SIG-M5 (cell line): Measurements from ENCODE around the gene C14orf132.

ENCODE experiments used
- DNase-seq: peaks from one replicate; lab custom pipeline; 2025; lab: John Stamatoyannopoulos, UW

Gene C14orf132

GRCh38 chr14:96083667-96084320 lies 44.6 kb downstream of the C14orf132 start:
- no peak for DNase-seq

DNA sequence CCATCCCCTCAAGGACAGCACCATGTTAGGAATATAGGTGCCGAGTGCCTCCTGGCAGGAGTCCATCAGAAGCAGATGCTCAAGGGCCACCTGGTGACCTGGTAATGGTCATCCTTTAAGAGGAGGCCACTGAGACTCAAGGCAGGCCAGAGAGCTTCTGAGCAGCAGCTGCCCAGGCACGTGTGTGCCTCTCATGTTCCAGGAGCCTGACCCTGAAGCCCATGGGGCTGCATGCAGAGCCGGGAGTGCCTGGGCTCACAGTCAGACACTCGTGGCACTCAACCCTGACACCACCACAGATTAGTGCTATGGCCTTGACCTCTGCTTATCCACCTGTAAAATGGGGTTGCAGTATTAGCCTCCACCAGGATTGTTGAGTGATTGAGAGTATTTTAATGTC lies 45.6 kb downstream of the C14orf132 start:
- no peak for DNase-seq

- DNase-seq = no peak
Observed at GRCh38 chr14:96085369-96085768, 46.2 kb downstream of the C14orf132 start.

DNA sequence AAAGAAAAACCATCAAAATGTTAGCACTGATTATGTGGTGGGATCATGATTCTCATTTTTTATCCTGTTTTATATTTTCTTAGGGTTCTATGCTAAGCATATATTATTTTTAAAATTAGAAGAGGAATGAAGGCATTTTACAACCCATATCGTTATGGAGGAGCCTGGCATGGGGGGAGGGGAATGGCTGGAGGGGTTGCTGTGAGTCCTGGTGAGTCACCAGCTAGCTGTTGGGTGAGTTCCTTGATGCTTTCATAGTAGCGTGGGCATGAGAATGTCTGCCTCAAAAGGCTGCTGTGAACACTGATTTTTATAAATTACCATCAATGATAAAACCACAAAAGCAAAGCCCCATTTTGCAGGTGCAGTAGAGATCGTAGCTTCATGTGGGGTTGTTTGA lies 46.9 kb downstream of the C14orf132 start:
- DNase-seq = no peak

DNA sequence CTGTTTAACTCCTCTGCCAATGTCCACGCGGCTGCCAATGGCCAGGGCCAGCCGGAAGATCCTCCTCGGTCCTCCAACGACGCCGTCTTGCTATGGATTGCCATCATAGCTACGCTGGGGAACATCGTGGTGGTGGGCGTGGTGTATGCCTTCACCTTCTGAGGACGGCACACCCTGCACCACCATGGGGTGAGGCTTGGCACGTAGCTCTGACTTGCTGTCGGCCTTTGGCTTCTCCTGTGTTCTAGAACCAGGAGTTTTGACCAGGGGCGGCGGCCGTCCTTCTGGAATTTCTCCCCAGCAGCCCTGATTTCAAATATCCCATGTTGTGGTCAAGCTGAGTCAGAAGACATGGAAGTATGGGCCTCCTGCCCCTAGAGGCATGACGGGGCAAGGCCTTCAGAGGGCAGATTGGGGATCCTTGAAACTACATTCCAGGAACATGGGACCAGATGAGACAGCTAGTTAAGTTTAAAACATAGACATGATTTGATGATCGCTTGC lies 47.5 kb downstream of the C14orf132 start:
- no peak for DNase-seq

DNA sequence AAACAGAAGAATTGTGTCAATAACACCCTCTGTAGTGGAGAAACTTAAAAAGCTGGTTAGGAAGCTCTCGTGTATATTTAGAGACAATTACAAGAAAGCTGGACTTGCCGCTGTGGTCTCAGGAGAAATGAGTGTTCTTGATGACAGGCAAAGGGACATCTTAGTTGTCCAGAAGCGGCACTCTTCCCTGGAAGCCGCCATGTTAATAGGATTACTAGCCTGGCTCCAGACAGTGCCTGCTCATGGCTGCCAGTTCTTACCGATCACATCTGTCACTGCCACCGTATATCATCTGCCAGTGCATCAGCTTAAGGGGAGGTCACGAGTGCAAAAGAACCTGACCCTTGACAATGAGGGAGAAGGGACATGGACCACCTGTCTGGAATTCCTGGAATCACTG lies 48.9 kb downstream of the C14orf132 start:
- no peak for DNase-seq

GRCh38 chr14:96088481-96088880 lies 49.3 kb downstream of the C14orf132 start:
- DNase-seq = no peak

GRCh38 chr14:96088911-96089310 lies 49.7 kb downstream of the C14orf132 start:
- no peak for DNase-seq

GRCh38 chr14:96089401-96089800 lies 50.2 kb downstream of the C14orf132 start:
- no peak for DNase-seq

- no peak for DNase-seq
Observed at GRCh38 chr14:96090441-96091148, 51.4 kb downstream of the C14orf132 start.

GRCh38 chr14:96091149-96091693 lies 52.1 kb downstream of the C14orf132 start:
- no peak for DNase-seq

DNA sequence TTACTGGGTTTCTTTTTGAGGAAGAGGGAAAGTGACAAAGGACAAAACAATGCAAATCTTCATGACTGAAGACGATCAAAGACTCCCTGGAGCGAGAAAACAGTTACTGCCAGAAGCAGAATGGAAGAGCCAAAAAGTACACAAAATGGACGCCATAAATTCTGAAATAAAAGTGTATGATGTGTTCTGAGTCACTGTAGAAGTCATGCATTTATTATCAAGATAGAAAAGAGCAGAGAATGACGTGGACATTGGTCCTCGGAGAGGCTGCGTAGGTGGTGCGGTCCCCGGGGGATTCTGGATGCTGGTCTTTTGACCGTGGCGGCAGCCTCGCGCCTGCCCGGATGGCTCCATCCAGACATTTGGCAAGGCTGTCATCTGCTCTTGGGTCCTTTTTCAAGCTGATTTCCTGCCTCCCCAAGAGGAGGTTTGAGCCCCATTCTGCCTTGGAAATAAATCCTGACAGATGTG lies 52.8 kb downstream of the C14orf132 start:
- no peak for DNase-seq

DNA sequence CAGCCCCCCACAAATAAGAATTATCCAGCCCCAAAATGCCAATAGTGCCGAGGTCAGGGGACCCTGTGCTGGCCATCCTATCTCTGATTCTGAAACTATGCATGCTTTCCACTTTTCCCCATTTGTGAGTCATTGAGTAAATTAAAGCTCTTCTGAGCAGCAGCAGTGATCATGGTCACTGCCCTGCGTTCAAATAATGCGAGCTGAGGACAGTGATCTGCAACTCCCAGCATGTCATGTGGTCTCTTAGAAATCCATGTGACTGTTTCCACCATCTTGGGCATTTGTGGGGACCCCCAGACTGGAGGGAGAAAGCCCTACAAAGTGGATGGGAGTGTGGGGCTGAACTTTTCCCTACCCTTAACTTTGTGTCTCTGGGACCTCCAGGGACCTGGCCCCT lies 53.8 kb downstream of the C14orf132 start:
- no peak for DNase-seq

DNA sequence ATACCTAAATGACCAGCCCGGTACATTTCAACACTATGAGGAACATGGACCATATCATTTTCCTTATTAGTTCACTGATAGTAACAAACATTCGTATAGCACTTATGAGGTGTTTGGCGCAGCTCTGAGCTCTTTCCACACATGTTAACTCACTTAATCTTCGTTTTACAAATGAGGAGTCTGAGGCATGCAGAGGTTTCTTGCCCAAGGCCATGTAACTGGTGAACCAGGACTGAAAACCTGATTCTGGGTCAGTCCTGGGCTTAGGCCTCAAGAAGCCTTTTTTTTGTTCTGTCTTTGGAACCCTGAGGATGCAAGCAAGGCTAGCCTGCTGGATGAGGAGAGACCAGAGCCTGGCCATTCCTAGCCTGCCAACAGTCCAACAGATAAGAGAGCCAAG lies 55.0 kb downstream of the C14orf132 start:
- no peak for DNase-seq

GRCh38 chr14:96094656-96095055 lies 55.5 kb downstream of the C14orf132 start:
- DNase-seq = no peak

DNA sequence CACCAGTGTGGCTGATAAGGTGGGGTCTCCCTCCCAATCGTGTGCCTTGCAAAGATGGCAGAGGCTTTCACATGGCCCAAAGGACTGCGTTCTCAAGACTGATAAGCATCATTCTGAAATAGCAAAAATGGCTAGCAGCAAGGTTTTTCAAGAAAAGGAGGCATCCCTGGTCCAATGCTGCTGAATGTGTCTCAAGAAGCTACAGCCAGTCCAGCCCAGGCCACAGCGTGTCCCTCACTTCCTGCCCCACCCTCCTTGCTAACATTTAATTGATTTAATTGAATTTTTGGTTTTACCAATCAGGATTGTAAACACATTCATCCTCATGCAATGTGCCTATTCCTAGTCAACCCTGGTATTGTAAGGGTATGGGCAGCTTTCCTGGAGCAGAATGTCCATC lies 55.9 kb downstream of the C14orf132 start:
- DNase-seq = no peak

GRCh38 chr14:96095581-96096476 lies 56.7 kb downstream of the C14orf132 start:
- no peak for DNase-seq

GRCh38 chr14:96096639-96097610 lies 57.8 kb downstream of the C14orf132 start:
- no peak for DNase-seq

DNA sequence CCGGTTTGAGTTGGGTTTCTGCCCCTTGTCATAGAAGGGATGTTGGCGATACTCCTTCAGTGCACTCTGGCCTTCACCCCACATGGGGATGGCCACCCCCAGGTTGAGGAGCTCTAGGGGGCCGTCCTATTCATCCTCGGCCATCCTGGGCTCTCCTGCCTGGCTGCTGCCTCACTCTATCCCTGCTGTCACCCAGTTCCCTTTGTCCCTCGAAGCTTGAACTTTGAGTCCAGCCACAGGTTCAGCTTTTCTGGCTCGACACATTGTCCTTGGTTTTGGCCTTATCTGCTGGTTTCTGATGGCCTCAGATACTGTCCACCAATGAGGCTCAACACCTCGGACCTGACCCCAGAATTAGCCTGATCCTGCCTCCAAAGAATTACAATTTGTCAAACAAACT lies 58.6 kb downstream of the C14orf132 start:
- DNase-seq = no peak

GRCh38 chr14:96098309-96098998 lies 59.3 kb downstream of the C14orf132 start:
- no peak for DNase-seq

DNA sequence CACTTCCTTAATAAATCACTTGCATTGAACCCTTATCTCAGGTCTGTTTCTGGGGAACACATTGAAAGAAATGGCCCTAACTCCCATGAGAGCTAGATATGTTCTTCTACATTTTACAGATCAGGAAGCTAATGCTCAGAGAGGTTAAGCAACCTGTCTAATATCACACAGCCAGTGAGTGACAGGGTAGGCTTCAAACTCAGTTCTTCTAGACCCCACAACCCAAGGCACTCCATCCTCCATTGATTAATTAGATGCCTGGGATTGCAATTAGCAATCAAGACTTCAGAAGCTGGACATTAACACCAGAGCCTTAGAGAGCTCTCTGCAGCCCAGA lies 59.8 kb downstream of the C14orf132 start:
- DNase-seq = no peak
